AG09309 (cell line): ENCODE results near the gene PIGA.
A peak's percentile ranks its signal among the peaks of the same experiment; 100 is the strongest.

Source experiments
- DNase-seq: peaks from one replicate; pipeline ENCODE4 v3.0.0-alpha.2; 2010; ENCODE audit warnings: low read depth
- H3K4me3 ChIP-seq: 2 replicates; pipeline ENCODE4 v1.5.1; 2011; ENCODE audit warnings: mild to moderate bottlenecking, low read depth, low read length, moderate library complexity; ENCODE audit not compliant: control insufficient read depth
- TF ChIP-seq, protein P1 (sequence below): IDR thresholded peaks from 2 replicates; pipeline ENCODE4 v1.5.1; 2011; ENCODE audit warnings: mild to moderate bottlenecking, low read depth, low read length, inconsistent platforms; ENCODE audit not compliant: insufficient read depth, control insufficient read depth; ENCODE audit errors: missing control alignments

The PIGA gene

DNA sequence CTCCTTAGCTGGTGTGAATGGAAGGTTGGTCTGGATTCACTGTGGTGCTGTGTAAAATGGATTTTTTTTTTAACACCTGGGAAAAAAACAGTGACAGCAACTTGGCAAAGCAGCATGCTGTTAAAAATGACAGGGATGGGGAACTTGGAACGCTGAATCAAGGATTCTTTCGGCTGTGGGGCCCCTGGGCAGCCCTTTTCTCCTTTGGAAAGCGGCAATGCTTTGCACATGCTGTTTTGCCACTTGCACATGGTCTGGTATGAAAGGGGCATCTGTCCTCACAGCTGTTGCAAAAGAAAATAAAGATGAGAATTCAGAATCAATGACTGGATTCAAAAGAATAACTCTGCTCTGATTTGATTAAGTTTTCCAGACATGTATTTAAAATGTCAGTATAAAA, 10.7 kb upstream of the PIGA start:
- no peak overlapping the region for H3K4me3 ChIP-seq
- no peak for DNase-seq
- TF ChIP-seq, protein P1, sequence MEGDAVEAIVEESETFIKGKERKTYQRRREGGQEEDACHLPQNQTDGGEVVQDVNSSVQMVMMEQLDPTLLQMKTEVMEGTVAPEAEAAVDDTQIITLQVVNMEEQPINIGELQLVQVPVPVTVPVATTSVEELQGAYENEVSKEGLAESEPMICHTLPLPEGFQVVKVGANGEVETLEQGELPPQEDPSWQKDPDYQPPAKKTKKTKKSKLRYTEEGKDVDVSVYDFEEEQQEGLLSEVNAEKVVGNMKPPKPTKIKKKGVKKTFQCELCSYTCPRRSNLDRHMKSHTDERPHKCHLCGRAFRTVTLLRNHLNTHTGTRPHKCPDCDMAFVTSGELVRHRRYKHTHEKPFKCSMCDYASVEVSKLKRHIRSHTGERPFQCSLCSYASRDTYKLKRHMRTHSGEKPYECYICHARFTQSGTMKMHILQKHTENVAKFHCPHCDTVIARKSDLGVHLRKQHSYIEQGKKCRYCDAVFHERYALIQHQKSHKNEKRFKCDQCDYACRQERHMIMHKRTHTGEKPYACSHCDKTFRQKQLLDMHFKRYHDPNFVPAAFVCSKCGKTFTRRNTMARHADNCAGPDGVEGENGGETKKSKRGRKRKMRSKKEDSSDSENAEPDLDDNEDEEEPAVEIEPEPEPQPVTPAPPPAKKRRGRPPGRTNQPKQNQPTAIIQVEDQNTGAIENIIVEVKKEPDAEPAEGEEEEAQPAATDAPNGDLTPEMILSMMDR = no peak

DNA sequence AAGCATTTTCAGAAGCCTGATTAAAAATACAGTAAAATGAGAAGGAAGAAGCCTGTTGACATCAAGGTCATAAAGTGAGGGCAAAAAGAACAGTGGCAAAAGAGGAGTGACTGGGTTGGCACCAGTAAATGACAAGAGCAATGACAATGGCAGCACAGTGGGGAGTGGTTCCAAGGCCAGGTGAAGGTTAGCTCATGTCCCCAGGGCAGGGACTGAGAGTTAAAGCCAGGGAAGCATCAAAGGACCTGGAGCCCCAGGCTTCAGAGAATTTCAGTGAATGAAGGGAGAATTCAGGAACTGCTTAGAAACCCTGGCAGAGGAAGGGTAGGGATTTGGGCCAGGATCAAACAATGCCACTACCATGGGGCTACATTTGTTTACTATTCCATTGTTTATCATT, 8.8 kb upstream of the PIGA start:
- TF ChIP-seq, protein P1 = no peak
- no peak overlapping the region for H3K4me3 ChIP-seq
- DNase-seq = no peak

- H3K4me3 ChIP-seq = no peak overlapping the region
- peak; percentile 31 for DNase-seq
- TF ChIP-seq, protein P1 = no peak
These were observed 7.8 kb upstream of the PIGA start for GRCh38 chrX:15343075-15343476.

DNA sequence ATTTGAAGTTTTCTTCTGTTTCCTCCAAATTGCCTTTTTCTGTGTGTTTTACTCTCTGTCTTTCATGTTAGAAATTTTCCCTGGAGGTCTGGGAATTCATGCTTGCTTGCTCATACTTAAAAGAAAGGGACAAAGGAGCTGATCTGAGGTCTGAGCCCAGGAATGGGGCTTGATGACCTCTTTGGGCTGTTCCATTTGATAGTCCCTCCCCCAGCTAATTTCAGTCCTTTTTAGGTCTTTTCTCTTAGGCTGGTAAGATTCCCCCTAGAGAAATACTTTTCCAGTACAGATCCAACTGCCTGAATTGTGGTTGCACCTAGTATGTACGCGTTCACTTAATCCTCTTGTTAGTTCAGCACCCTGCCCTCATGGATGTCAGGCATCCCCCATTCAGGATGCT, 5.5 kb upstream of the PIGA start:
- TF ChIP-seq, protein P1 = no peak
- DNase-seq = no peak
- no peak overlapping the region for H3K4me3 ChIP-seq

- DNase-seq = peak; percentile 2
- peak overlapping the region; percentile 33 for H3K4me3 ChIP-seq
- TF ChIP-seq, protein P1 = no peak
These were observed 695 bp upstream of the PIGA start for GRCh38 chrX:15336023-15336413.

DNA sequence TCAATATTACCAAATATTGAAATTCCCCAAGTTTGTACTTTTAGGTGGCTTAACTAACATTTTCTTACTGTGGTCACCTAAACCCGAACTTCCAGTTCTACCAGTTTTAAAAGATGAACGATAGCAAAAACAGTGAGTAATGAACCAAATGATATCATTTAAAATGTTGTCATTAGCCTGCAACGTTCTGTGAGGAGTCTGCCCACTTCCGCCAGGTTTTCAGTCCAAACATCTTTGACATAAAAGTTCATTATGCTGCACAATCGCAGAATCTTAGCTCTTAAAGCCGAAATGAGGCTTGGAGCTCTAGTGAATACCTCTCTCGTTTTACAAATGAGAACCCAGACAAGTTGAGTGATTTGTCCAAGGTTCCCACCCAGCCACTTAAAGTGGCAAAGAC, 762 bp downstream of the PIGA start:
- TF ChIP-seq, protein P1 = no peak

GRCh38 chrX:15328821-15329220, 6.5 kb downstream of the PIGA start:
- TF ChIP-seq, protein P1 = no peak
- no peak overlapping the region for H3K4me3 ChIP-seq
- DNase-seq = no peak

More for the DNA sequence above, 762 bp downstream of the PIGA start:
- H3K4me3 ChIP-seq = peak overlapping the region; percentile 77
- DNase-seq = no peak
